ENCODE measurements around the gene ERCC4.

The ERCC4 gene

GRCh38 chr16:13920510-13920818 is 510 bp downstream of the ERCC4 start:
- TF ChIP-seq Cebpa-rat (IDR thresholded peaks at IDR 0.05), result no peak
- peak overlapping the region; percentile 69 to 92 (median 86) for H3K27ac ChIP-seq

GRCh38 chr16:13921328-13921727 is 1.4 kb downstream of the ERCC4 start:
- Histone ChIP-seq H4K20me1 (no peaks in the 10 kb centered on the region), H3K27me3 (no peaks in the 10 kb centered on the region), H3K4me1 (peaks cover 12 to 37% (median 17%) of the 10 kb centered on the region in 10 experiments), H3K4me2 (peak overlapping the region; percentile 92 to 98 (median 95); a peak in 21 of 22 replicates), H3K4me3 (peak overlapping the region in 3 of 10 experiments; percentile 70 to 85 (median 85); a peak in 4 of 20 replicates), H3K9me3 (replicated peaks in 1 of 11) (no peaks in the 10 kb centered on the region), H3K9ac (peak overlapping the region in 10 of 11 experiments; percentile 86 to 94 (median 91); a peak in 18 of 22 replicates), H3K36me3 (peaks cover 0 to 25% (median 16%) of the 10 kb centered on the region in 11 experiments; a peak in 15 of 22 replicates), H3K27ac (peak overlapping the region in 2 of 11 experiments; percentile 77 to 88; a peak in 1 of 22 replicates)
- TF ChIP-seq Cebpa-rat (IDR thresholded peaks at IDR 0.05), result no peak

More at GRCh38 chr16:13920510-13920818, 510 bp downstream of the ERCC4 start:
- peaks cover 0 to 20% (median 10%) of the 10 kb centered on the region in 11 experiments; a peak in 12 of 22 replicates for H3K36me3 ChIP-seq
- H3K4me3 ChIP-seq, result peak overlapping the region; percentile 70 to 94 (median 84)
- peak overlapping the region; percentile 86 to 94 (median 91) for H3K9ac ChIP-seq
- peaks cover 12 to 29% (median 17%) of the 10 kb centered on the region in 10 experiments for H3K4me1 ChIP-seq
- no peaks in the 10 kb centered on the region for H3K27me3 ChIP-seq
- peak overlapping the region; percentile 92 to 98 (median 95) for H3K4me2 ChIP-seq
- H4K20me1 ChIP-seq, result no peaks in the 10 kb centered on the region
- no peaks in the 10 kb centered on the region for H3K9me3 ChIP-seq (replicated peaks in 1 of 11)

DNA sequence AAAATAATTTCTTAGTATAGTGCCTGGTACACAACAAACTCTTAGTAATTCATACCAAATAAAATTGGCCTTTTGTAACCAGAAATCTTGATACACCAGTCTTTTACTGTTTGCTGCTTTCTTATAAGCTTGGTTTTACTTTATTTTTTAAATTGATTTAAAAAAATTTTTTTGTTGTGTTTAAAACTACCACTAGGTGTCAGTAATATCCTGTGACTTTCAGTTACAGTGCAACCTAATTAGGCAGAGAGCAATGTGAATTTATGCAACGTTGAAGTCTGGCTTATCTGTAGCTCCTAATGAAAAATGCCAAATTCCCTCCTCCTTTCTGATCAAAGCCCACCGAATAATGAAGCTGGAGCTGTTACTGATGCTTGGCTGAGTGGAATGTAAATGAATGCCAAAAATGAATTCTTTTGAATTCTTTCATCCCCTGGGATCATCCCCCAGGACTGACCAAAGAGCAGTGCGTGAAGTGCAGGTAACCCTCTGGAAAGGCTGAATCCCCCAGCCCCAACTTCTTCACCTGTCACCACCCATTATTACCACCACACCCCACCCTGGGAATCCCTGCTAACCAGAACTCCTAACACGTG is 3.8 kb downstream of the ERCC4 start:
- H3K27me3 ChIP-seq, result no peaks in the 10 kb centered on the region
- peaks cover 0 to 38% (median 18%) of the 10 kb centered on the region in 11 experiments; a peak in 16 of 22 replicates for H3K36me3 ChIP-seq
- TF ChIP-seq Cebpa-rat (IDR thresholded peaks at IDR 0.05), result no peak
- H4K20me1 ChIP-seq, result no peaks in the 10 kb centered on the region
- peak overlapping the region in 1 of 11 experiments; percentile 25; a peak in 1 of 22 replicates for H3K9ac ChIP-seq
- no peaks in the 10 kb centered on the region for H3K9me3 ChIP-seq (replicated peaks in 1 of 11)
- H3K4me1 ChIP-seq, result peaks cover 12 to 45% (median 17%) of the 10 kb centered on the region in 10 experiments
- H3K27ac ChIP-seq, result peak overlapping the region in 2 of 11 experiments; percentile 19 to 33; a peak in 2 of 22 replicates
- H3K4me2 ChIP-seq, result peak overlapping the region in 3 of 11 experiments; percentile 27 to 50 (median 50); a peak in 6 of 22 replicates
- H3K4me3 ChIP-seq, result no peak overlapping the region

GRCh38 chr16:13926464-13926863 is 6.5 kb downstream of the ERCC4 start:
- no peaks in the 10 kb centered on the region for H3K27me3 ChIP-seq
- H3K4me2 ChIP-seq, result peak overlapping the region in 1 of 11 experiments; percentile 13; a peak in 1 of 22 replicates
- H3K9me3 ChIP-seq (replicated peaks in 1 of 11), result no peaks in the 10 kb centered on the region
- H3K4me1 ChIP-seq, result peaks cover 0 to 34% (median 1%) of the 10 kb centered on the region in 10 experiments; a peak in 13 of 20 replicates
- no peak for TF ChIP-seq Cebpa-rat (IDR thresholded peaks at IDR 0.05)
- H3K4me3 ChIP-seq, result no peak overlapping the region
- peaks cover 0 to 47% (median 27%) of the 10 kb centered on the region in 11 experiments; a peak in 17 of 22 replicates for H3K36me3 ChIP-seq
- no peak overlapping the region for H3K27ac ChIP-seq
- H4K20me1 ChIP-seq, result no peaks in the 10 kb centered on the region
- H3K9ac ChIP-seq, result peak overlapping the region in 1 of 11 experiments; percentile 42; a peak in 1 of 22 replicates

DNA sequence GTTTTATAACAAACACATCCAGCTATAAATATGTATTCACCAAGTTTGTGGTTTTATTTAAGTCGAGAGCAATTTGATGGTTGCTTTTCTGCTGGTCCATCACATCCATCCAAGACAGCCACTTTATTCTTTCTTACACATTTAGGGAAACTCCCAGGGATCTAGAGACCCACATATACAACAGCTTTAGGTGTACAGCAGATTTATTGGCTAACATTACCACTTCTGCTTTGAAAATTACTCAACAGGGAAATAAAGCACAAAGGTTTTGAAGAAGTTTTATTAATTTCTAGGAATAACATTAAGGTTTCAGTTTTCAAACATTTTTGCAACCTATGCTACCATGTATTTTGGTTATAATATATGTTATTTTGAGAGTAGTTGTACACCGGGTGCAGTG is 6.9 kb downstream of the ERCC4 start:
- peaks cover 0 to 51% (median 27%) of the 10 kb centered on the region in 11 experiments; a peak in 17 of 22 replicates for H3K36me3 ChIP-seq
- no peak for TF ChIP-seq Cebpa-rat (IDR thresholded peaks at IDR 0.05)
- no peaks in the 10 kb centered on the region for H3K9me3 ChIP-seq (replicated peaks in 1 of 11)
- no peak overlapping the region; a peak in 1 of 22 replicates for H3K9ac ChIP-seq
- H3K4me2 ChIP-seq, result peak overlapping the region in 2 of 11 experiments; percentile 13 to 15; a peak in 2 of 22 replicates
- H3K4me1 ChIP-seq, result peaks cover 0 to 33% (median 2%) of the 10 kb centered on the region in 10 experiments; a peak in 6 of 20 replicates
- H3K4me3 ChIP-seq, result no peak overlapping the region
- no peaks in the 10 kb centered on the region for H3K27me3 ChIP-seq
- H3K27ac ChIP-seq, result no peak overlapping the region
- no peaks in the 10 kb centered on the region for H4K20me1 ChIP-seq

DNA sequence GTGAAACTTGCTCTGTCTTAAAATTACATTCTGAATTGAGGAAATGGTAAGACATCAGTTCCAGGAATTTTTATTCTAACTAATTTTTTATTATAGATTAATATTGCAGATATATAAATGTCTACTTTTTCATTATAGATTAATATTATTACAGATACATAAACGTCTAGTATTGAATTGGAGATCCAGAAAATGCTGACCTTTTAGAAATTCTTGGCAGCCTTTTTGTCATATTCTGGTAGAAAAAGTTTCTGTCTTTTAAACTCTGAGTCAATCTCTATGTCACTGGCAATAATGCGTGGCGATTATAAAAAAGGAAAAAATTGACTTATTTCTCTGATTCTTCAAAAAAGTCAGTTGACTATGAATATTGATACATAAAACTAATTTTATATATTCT is 8.7 kb downstream of the ERCC4 start:
- Histone ChIP-seq H3K27ac (no peak overlapping the region), H3K4me1 (peaks cover 0 to 33% (median 2%) of the 10 kb centered on the region in 10 experiments; a peak in 6 of 20 replicates), H3K9ac (no peak overlapping the region), H4K20me1 (no peaks in the 10 kb centered on the region), H3K9me3 (replicated peaks in 1 of 11) (no peaks in the 10 kb centered on the region), H3K4me2 (no peak overlapping the region), H3K4me3 (no peak overlapping the region), H3K36me3 (peaks cover 0 to 57% (median 26%) of the 10 kb centered on the region in 11 experiments; a peak in 17 of 22 replicates), H3K27me3 (no peaks in the 10 kb centered on the region)
- TF ChIP-seq Cebpa-rat (IDR thresholded peaks at IDR 0.05), result no peak

GRCh38 chr16:13931845-13932244 is 11.9 kb downstream of the ERCC4 start:
- Histone ChIP-seq H3K27ac (no peak overlapping the region), H3K36me3 (peaks cover 29 to 74% (median 43%) of the 10 kb centered on the region in 11 experiments), H3K4me3 (no peak overlapping the region), H3K4me1 (peaks cover 0 to 22% (median 4%) of the 10 kb centered on the region in 10 experiments; a peak in 8 of 20 replicates), H3K9me3 (replicated peaks in 1 of 11) (peaks cover 0 to 20% (median 14%) of the 10 kb centered on the region in 11 experiments; a peak in 17 of 22 replicates), H4K20me1 (no peaks in the 10 kb centered on the region), H3K27me3 (no peaks in the 10 kb centered on the region), H3K4me2 (0 out of 22 replicates have a peak overlapping the region, but pooled peaks of 1 of the 11 experiments have one; percentile 2), H3K9ac (no peak overlapping the region)
- no peak for TF ChIP-seq Cebpa-rat (IDR thresholded peaks at IDR 0.05)

GRCh38 chr16:13935408-13935807 is 15.5 kb downstream of the ERCC4 start:
- H3K4me2 ChIP-seq, result no peak overlapping the region
- no peak for TF ChIP-seq Cebpa-rat (IDR thresholded peaks at IDR 0.05)
- peaks cover 0 to 30% (median 4%) of the 10 kb centered on the region in 10 experiments; a peak in 8 of 20 replicates for H3K4me1 ChIP-seq
- H3K36me3 ChIP-seq, result peaks cover 34 to 94% (median 63%) of the 10 kb centered on the region in 11 experiments
- H3K9me3 ChIP-seq (replicated peaks in 1 of 11), result peaks cover 0 to 20% (median 14%) of the 10 kb centered on the region in 11 experiments; a peak in 17 of 22 replicates
- H4K20me1 ChIP-seq, result no peaks in the 10 kb centered on the region
- no peak overlapping the region for H3K9ac ChIP-seq
- H3K27ac ChIP-seq, result no peak overlapping the region
- H3K4me3 ChIP-seq, result no peak overlapping the region
- H3K27me3 ChIP-seq, result no peaks in the 10 kb centered on the region

GRCh38 chr16:13936155-13936554 is 16.2 kb downstream of the ERCC4 start:
- Histone ChIP-seq H4K20me1 (no peaks in the 10 kb centered on the region), H3K4me3 (no peak overlapping the region), H3K27ac (peak overlapping the region in 4 of 11 experiments; percentile 26 to 63 (median 41); a peak in 7 of 22 replicates), H3K9ac (no peak overlapping the region), H3K4me1 (peaks cover 0 to 30% (median 4%) of the 10 kb centered on the region in 10 experiments; a peak in 8 of 20 replicates), H3K36me3 (peaks cover 34 to 94% (median 59%) of the 10 kb centered on the region in 11 experiments), H3K4me2 (peak overlapping the region in 5 of 11 experiments; percentile 5 to 63 (median 46); a peak in 7 of 22 replicates), H3K27me3 (no peaks in the 10 kb centered on the region), H3K9me3 (replicated peaks in 1 of 11) (peaks cover 0 to 20% (median 14%) of the 10 kb centered on the region in 11 experiments; a peak in 17 of 22 replicates)
- no peak for TF ChIP-seq Cebpa-rat (IDR thresholded peaks at IDR 0.05)
